NCI-H1092 treated with DMSO at 0.1 percent for 48 hours (cell line): Measurements from ENCODE around the gene ALKBH4.
"Not testable (repeated sequence)": the region's sequence is repeated elsewhere in the genome, so short reads cannot be mapped to it uniquely, and the experiment has no call there.

Experiments used
- DNase-seq: peaks from one replicate; lab custom pipeline; 2025; lab: John Stamatoyannopoulos, UW

ALKBH4 gene

GRCh38 chr7:102427019-102427405 is 37.7 kb downstream of the ALKBH4 start:
- no peak for DNase-seq

GRCh38 chr7:102426268-102427018 is 38.2 kb downstream of the ALKBH4 start:
- DNase-seq: no peak

- no peak for DNase-seq
Observed at GRCh38 chr7:102425639-102426267, 38.9 kb downstream of the ALKBH4 start.

- DNase-seq: no peak
Observed at GRCh38 chr7:102424787-102425218, 39.9 kb downstream of the ALKBH4 start.

GRCh38 chr7:102424129-102424551 is 40.5 kb downstream of the ALKBH4 start:
- DNase-seq: no peak

- no peak for DNase-seq
Observed at GRCh38 chr7:102421706-102422240, 42.9 kb downstream of the ALKBH4 start.

GRCh38 chr7:102418592-102418991 is 46.1 kb downstream of the ALKBH4 start:
- DNase-seq: no peak

- no peak for DNase-seq
Observed at GRCh38 chr7:102417105-102417504, 47.6 kb downstream of the ALKBH4 start.

- DNase-seq: no peak
Observed at GRCh38 chr7:102416406-102416805, 48.3 kb downstream of the ALKBH4 start.

- no peak for DNase-seq
Observed at GRCh38 chr7:102415685-102416225, 48.9 kb downstream of the ALKBH4 start.

- no peak for DNase-seq
Observed at GRCh38 chr7:102413611-102414010, 51.1 kb downstream of the ALKBH4 start.

- DNase-seq: no peak
Observed at GRCh38 chr7:102413091-102413490, 51.6 kb downstream of the ALKBH4 start.

GRCh38 chr7:102412548-102412947 is 52.1 kb downstream of the ALKBH4 start:
- no peak for DNase-seq

GRCh38 chr7:102410918-102411317 is 53.7 kb downstream of the ALKBH4 start:
- DNase-seq: no peak

- no peak for DNase-seq
Observed at GRCh38 chr7:102410123-102410522, 54.5 kb downstream of the ALKBH4 start.

- no peak for DNase-seq
Observed at GRCh38 chr7:102409340-102409739, 55.3 kb downstream of the ALKBH4 start.

- DNase-seq: not testable (repeated sequence)
Observed at GRCh38 chr7:102408530-102408929, 56.1 kb downstream of the ALKBH4 start.

GRCh38 chr7:102407910-102408309 is 56.8 kb downstream of the ALKBH4 start:
- no peak for DNase-seq
